HG03139 (cell line): ENCODE measurements around the gene MYH11.
"Not testable (repeated sequence)": the region's sequence is repeated elsewhere in the genome, so short reads cannot be mapped to it uniquely, and the experiment has no call there.

Experiments
- ATAC-seq: cut with Tn5 transposase; IDR thresholded peaks from one replicate; pipeline ENCODE4 v1.9.1; 2021; ENCODE audit not compliant: unreplicated experiment

MYH11 gene

DNA sequence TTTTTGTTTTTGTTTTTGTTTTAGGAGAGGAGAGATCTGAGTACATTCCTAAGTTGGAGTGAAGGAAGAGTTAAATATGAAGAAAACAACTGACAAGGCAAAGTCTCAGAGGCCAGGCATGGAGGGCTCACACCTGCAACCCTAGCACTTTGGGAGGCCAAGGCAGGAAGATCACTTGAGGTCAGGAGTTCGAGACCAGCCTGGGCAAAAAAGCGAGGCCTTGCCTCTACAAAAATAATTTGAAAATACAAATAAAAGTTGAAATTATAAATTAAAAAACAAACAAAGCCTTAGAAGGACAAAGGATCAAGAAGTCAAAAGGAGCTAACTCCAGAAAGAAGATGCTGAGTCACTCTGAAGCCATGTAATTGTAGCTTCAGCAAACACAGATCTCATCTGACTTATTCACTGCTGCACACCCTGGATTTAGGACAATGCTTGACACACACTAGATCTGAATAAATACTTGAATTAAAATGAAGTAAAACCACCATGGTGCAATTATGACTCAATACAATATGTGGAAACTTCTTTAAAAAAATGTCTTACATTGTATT, 22.5 kb upstream of the MYH11 start:
- ATAC-seq: no peak

DNA sequence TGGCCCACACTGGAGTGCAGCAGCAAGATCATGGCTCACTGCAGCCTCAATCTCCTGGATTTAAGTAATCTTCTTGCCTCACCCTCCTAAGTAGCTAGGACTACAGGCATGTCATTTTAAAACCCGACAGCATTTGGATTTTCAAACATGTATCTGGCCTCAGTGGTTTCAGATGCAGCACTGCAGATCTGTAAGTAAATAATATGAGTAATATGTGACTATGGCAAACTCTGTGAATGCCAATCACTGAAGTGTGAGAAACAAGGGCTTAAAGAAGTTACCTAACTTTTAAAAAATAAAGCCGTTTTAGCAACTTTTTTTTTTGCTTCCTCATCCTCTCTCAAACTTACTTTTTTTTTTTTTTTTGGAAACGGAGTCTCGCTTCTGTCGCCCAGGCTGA, 19.7 kb upstream of the MYH11 start:
- no peak for ATAC-seq

DNA sequence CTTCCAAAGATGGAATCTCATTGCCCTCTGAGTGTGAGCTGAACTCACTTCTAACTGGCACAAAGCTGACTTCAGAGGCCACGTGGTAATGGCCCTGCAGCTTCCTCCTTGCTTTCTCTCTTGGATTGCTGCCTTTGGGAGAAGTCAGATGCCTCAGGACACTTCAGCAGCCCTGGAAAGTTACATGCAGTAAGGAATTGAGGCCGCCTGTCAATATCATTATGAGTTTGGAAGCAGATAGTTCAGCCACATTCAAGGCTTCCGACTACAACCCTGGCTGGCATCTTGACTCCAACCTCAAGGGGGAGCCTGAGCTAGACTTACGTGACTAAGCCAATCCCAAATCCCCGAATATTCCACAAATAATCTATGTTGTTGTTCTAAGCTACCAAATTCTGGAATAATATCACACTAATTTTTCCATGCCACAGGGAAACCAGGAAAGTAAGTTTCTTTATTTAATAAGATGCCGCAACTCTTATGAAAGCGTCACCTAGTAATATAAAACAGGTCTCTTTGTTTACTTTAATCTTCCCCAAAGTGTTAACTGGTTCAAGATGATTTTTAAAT, 18.0 kb upstream of the MYH11 start:
- ATAC-seq: no peak

DNA sequence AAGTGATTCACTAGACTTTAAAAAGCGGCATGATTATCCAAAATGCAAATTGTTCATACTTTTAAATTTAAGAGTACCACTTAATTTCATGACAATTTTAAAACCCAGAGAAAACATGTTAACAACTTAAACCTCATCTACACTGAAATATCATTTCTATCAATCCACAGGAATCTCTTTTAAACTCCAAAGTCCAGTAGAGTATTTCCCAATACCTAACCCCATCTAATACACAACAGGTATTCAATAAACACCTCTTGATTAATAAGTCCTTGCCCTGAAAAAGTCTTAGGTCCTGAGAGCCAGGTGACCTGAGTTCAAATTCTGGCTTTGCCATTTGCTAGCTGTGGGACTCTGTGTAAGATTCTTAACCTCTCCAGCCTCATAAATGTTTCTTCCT, 16.9 kb upstream of the MYH11 start:
- ATAC-seq: no peak

DNA sequence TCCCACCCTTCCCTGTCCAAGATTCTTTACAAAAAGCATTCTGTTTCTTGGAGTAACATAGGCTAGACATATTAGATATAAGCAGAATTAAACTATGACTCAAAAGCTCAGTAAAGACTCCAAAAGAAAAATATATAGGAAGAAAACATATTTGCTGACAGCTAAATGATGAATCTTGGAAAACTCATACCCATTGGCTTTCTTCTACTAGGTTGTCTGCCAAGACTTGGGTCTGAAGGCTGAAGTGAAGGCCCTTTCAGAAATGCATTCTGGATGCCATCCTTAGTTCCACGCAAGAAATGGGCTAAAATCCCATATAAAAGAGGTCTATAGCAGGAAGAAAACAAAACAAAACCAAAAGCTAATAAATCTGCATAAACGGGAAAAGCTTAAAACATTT, 16.5 kb upstream of the MYH11 start:
- no peak for ATAC-seq

DNA sequence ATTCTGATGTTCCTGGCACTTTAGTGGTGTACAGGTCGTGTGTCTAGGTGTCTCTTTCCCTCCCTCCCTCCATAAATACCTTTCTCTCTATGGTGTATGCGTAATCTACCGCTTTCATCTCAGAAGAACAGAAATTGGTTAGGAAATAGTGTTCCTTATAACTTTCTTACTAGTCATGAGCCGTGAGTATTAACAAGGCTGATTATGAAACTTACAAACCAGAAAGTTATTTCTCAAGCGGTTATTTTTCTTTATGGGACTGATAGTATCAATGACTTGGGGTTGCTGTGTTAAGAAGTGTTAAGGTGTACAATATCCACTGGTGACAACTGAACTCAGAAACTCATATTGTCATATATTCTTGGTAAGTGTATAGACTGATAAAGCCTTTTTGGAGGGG, 13.2 kb upstream of the MYH11 start:
- no peak for ATAC-seq

DNA sequence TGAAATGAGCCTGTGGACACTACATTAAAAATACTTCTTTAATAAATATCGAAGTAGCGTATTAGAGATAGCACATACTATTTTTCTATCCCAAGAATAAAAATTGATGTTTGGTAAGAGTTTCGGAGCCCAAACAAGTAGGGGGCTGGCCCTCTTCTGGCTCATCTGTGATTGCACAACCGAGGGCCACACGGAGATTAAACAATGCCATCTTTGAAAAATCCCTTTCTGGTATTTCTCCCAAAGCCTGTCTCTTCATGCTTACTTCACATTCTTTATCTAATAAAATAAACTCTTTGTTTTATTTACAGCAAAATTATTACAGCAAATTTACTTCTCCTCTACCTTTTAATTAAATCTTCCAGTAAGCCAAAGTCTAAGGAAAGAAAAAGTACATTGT, 9.6 kb upstream of the MYH11 start:
- no peak for ATAC-seq

DNA sequence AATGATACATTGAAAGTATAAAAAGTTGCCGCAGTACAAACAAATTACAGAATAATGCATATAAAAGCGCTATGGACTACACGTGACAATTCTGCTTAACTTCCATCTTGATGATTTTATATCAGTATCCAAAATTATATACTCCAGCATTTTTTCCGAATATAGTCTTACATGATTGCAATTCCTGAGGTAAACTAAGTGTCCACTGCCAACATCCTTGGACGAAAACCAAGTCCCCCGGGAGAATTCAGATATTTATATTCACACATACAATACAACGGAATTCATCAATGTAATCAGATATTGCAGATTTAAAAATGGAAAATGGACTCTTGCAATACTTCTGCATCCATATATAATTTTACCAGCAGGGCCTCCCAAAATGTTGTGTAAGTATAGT, 8.9 kb upstream of the MYH11 start:
- ATAC-seq: no peak

DNA sequence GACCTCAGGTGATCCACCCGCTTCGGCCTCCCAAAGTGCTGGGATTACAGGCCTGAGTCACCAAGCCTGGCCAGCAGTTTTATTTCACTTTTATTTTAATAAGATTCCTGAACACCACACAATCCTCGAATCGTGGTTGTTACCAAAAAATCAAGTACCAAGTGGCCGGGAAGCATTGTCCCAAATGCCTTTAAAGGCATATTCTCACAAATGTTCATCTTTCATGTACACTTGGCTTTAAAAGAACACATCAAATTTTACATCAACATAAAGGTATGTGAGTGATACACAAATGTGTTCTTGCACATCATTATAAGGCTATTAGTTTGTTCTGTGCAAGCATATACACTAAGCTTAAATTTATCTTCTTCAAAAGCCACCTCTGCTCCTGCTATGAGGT, 8.1 kb upstream of the MYH11 start:
- no peak for ATAC-seq

DNA sequence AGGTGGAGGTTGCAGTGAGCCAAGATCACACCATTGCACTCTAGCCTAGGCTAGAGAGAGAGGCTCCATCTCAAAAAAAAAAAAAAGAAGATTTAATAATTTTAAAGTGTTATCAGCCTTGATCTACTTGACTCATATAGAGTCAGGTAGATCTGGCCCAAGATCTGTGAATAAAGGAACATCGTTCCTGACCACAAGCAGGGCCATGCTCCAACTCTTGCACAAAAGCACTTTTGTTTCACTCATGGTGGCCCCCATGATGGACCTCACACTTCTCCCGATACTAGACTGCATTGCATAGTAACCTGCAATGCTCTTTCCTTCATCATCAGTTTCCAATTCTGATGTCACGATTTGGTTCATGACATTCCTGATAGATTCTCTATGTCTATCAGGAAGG, 5.2 kb upstream of the MYH11 start:
- no peak for ATAC-seq

DNA sequence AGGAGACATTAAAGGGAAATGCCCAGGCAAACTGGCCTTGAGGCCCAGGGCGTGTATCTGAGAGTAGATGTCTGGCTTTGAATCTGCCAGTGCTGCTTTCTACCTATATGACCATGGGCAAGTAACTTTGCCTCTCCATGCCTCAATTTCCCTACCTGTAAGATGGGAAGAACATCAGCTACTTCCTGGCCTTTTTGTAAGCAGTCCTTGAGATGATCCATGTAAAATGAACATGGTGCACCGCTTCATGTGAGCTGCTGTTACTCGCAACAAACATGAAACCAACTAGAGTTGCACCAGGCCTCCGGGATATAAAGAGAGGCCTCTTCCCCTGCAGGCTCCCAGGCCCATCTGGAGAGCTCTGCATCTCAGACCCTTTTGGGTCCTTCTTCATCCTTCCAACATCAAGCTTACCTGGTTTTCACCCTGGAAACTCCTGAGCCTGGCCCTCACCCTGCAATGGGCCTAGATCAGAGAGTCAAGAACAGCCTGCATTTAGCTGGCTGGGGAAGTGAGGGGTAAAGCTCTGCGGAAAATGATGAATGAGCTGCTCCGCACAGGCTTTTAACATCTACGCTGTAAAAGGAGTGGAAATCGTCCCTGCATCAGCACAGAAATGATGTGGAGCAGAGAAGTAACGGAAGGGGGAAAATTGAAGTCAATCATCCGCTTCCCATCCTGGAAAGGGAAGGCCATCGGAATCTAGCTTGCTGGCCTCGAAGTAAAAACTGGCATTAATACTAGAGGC, 2.3 kb upstream of the MYH11 start:
- ATAC-seq: no peak

DNA sequence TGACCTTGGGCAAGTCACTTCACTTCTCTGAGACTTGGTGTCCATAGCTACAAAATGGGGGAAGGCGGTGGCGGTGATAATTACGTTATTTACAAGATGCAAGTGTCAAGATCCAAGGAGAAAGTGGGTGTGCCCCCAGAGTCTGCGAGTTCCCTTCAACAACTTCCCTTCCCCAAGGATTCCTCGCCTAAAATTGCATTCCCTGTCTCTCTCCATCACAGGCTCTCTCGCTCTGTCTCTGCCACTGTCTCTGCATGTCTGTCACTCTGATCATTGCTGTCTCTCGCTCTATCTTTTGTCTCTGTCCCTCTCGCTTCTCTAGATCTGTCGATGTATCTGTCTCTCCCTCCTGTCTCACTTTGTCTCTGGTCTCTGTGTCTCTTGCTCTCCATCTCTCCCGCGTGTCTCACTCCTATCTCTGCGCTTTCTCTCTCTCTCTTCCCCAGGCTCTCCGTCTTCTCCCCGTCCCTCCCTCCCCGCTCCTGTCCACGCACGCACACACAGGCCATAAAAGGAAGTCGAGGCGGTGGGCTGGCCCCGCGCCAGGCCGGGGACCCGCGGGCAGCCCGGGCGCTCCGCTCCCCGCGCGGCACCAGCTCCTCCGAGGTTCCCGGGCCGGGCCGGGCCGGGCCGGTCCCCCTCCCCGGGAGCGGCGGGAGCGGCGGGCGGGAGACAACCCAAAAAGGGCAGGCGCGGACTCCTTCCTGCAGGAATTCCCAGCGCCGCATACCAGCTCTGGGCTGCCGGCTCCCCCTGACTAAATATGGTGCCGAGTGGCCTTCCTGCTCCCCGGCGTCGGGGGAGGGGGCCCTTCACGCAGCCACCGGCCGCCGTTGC, 1.1 kb upstream of the MYH11 start:
- no peak for ATAC-seq

DNA sequence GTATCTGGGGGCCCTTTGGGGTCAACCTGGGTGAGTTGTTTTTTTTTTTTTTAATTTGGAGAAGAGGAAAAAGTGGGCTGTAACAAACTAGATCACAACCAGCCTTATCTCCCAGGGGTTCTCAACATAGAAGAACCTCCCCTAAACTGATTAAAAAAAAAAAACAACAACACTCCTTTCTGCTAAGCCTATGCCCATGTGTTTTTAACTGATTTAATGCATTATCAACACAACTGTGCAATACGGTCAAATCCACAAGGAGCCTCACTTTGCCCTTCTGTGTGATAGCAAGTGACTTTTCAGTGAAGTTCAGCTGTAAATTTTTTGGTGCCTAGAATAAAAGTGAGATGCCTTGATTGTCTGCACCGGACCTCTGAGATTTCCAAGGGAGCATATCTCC, 646 bp downstream of the MYH11 start:
- no peak for ATAC-seq

DNA sequence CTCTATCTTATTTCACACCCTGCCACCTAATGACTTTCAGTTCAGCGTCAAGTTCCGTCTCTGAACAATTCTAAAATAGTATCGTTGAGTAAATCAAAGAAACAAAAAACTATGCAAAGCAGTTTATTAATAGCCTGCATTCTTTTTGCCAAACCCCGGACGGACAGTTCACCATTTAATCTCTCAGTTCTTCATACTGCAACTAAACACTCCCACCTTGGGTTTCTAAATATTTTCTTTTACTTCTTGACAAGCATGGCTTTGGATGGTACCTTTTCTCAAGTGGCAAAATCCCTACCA, 1.2 kb downstream of the MYH11 start:
- ATAC-seq: peak; percentile 64

DNA sequence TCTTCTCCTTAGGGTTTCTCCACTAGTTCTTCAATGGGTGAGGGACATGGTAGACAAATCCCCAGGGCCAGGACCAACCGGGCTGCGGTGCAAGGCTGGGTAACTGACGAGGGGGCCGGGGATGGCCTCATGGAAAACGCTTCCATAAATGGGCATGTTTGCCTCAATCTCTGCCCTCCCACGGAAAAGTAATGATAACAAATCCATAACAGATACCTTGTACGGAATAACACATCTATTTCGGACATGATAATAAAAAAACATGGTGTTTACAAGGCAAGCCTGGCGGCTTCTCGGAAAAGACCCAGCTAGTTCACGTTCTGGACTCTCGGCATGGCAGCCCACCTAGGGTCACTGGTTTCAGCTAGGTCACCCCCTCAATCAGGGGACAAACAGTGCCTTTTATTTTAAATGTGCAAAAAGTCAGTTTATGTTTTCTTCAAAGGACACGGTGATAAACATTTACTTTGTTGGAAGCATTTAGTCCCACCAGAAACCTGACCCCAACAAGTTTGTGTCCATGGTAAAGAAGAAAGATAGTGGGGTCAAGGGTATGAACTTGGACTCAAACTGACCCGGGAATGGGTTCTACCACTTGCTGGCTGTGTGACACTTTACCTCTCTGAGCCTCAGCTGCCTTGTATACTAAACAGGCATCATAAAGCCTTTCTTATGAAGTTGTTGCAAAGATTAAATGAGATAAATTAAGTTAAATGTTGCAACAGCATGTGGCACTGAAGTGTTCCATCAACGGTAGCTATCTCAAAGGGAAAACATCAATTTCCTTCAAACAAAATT, 1.7 kb downstream of the MYH11 start:
- no peak for ATAC-seq

DNA sequence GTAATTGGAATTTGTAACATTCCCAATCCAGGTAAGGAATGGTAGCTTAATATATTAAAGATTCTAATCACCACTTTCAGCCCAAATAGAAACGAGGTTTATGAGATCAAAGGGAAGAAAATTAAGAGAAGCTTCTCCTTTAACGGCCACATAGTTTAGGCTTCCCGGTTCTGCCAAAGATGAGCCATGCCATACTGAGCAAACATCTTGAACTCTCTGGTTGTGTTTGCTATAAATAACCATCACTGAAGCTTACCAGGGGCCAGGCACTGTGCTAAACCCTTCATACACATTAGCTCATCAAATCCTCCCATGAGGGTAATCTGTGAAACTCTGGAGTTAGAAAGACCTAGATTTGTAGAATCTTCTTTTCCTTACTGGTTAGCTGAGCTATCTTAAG, 2.8 kb downstream of the MYH11 start:
- ATAC-seq: no peak

DNA sequence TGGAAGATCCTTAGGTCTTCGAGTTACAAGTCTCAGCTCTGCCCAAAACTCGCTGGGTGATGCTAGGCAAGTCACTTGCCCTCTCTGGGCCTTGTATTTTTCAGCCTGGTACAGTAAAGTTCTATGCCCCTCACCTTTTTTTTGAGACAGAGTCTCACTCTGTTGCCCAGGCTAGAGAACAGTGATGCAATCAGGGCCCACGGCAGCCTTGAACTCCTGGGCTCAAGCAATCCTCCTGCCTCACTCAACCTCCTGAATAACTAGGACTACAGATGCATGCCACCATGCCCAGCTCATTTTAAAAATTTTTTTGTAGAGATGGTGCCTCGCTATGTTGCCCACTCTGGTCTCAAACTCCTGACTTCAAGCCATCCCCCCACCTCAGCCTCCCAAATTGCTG, 3.8 kb downstream of the MYH11 start:
- no peak for ATAC-seq

DNA sequence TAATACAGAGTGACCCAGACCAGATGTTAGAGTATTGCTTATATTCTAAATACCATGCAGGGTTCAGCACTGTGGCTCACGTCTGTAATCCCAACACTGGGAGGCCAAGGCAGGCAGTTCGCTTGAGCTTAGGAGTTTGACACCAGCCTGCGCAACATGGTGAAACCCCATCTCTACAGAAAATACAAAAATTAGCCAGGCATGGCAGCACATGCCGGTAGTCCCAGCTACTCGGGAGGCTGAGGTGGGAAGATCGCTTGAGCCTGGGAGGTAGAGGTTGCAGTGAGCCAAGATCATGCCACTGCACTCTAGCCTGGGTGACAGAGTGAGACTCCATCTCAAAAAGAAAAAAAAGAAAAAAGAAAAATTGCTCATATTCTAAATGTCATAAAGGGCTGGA, 6.3 kb downstream of the MYH11 start:
- not testable (repeated sequence) for ATAC-seq

DNA sequence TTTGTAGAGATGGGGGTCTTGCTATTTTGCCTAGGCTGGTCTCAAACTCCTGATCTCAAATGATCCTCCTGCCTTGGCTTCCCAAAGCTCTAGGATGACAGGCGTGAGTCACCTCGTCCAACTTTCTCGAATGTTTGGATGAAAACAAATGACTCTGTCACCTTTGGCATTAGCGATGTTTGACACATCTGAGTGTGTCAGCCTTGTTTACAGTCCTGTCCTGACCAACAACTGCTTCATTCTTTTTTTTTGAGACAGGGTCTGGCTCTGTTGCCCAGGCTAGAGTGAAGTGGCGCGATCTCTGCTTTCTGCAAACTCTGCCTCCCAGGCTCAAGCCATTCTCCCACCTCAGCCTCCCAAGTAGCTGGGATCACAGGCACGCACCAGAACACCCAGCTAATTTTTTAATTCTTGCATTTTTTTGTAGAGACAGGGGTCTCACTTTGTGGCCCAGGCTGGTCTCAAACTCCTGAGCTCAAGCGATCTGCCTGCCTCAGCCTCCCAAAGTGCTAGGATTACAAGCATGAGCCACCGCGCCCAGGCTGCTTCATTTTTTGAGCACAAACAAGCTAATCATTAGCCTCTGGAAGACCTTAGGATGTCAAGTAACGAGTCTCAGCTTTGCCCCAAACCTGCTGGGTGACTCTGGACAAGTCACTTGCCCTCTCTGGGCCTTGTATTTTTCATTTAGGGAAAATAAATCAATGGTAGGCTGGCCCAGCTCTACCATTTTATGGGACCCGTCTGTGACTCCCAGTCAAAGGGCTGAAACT, 7.4 kb downstream of the MYH11 start:
- ATAC-seq: no peak

DNA sequence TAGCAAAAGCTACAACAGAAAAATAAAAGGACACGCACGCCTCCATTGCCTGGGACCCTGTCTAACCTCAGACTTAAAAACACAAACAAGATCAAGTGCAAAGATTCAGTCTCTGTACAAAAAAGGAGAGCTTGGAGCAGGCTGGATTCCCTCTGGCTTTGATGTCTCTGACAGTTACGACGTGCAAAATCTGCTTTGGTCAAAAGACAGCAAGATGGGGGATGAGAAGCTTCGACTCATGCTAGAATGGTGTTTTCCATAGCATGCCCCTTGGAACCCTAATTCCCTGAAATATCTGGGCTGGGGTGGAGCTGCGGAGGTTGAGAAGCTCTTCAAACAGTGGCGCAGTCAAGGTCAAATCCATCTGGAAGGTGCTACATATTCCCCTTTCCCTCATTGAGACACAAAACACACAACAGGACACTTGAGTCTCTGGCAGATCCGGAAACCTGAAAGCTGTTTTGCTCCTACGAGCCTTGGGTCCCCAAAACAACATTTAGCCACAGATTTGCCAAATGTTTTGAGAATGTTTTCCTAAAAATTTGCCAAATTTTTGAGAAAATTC, 9.1 kb downstream of the MYH11 start:
- no peak for ATAC-seq
